ENCODE data around the gene KHK. TPM values are rescaled to one million over a fixed set of nuclear protein-coding genes. Genes with fewer than 3 reads are reported as not detected.
"Not testable (repeated sequence)": the region's sequence is repeated elsewhere in the genome, so short reads cannot be mapped to it uniquely, and the experiment has no call there.

Gene KHK
- total and polyA plus RNA-seq, 4 donors, result 3.4 to 38.7 (median 5.6) TPM

DNA sequence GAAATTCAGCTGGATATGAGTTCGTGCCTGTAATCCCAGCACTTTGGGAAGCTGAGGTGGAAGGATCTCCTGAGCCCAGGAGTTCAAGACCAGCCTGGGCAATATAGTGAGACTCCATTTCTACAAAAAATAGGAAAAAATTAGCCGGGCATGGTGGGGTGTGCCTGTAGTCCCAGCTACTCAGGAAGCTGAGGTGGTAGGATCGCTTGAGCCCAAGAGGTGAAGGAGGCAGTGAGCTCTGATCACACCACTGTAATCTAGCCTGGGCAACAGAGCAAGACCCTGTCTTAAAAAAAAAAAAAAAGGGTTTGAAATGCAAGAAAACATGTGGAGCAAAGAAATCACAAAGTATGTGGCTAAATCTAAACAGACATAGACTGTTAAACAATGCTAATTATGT, 22.5 kb downstream of the KHK start:
- ATAC-seq (ENCODE audit: low FRiP score), result no peak
- intact Hi-C loops (cut with DNase I), result no loop called here
- WGBS, 2 donors, result 91 to 95% methylated on average over 3 of the region's 3 CpGs
- Histone ChIP-seq H3K4me1 (ENCODE audit: control insufficient read depth in 1 of 2, insufficient read depth in 2 of 2, low read length in 2 of 2) (no peaks in the 10 kb centered on the region), H3K27ac (ENCODE audit: low read depth in 1 of 2, low read length in 2 of 2) (no peak overlapping the region), H3K27me3 (ENCODE audit: control insufficient read depth in 1 of 2, insufficient read depth in 2 of 2, low read length in 1 of 2) (no peaks in the 10 kb centered on the region), H3K9me3 (ENCODE audit: control insufficient read depth, low read length) (no peaks in the 10 kb centered on the region), H3K36me3 (ENCODE audit: control insufficient read depth in 1 of 2, insufficient read depth in 2 of 2, low read length in 1 of 2) (no peaks in the 10 kb centered on the region), H3K4me3 (ENCODE audit: low read length in 2 of 2) (no peak overlapping the region)
- no peak for DNase-seq

GRCh38 chr2:27110603-27111352, 24.2 kb downstream of the KHK start:
- DNase-seq; intact Hi-C loops (cut with DNase I); H3K27ac ChIP-seq (ENCODE audit: low read depth in 1 of 2, low read length in 2 of 2); H3K9me3 ChIP-seq (ENCODE audit: control insufficient read depth, low read length); H3K4me3 ChIP-seq (ENCODE audit: low read length in 2 of 2); H3K36me3 ChIP-seq (ENCODE audit: control insufficient read depth in 1 of 2, insufficient read depth in 2 of 2, low read length in 1 of 2); ATAC-seq (ENCODE audit: low FRiP score); H3K27me3 ChIP-seq (ENCODE audit: control insufficient read depth in 1 of 2, insufficient read depth in 2 of 2, low read length in 1 of 2); H3K4me1 ChIP-seq (ENCODE audit: control insufficient read depth in 1 of 2, insufficient read depth in 2 of 2, low read length in 2 of 2): not testable (repeated sequence)
- 76 to 84% methylated on average over 24 of the region's 24 CpGs for WGBS, 2 donors

DNA sequence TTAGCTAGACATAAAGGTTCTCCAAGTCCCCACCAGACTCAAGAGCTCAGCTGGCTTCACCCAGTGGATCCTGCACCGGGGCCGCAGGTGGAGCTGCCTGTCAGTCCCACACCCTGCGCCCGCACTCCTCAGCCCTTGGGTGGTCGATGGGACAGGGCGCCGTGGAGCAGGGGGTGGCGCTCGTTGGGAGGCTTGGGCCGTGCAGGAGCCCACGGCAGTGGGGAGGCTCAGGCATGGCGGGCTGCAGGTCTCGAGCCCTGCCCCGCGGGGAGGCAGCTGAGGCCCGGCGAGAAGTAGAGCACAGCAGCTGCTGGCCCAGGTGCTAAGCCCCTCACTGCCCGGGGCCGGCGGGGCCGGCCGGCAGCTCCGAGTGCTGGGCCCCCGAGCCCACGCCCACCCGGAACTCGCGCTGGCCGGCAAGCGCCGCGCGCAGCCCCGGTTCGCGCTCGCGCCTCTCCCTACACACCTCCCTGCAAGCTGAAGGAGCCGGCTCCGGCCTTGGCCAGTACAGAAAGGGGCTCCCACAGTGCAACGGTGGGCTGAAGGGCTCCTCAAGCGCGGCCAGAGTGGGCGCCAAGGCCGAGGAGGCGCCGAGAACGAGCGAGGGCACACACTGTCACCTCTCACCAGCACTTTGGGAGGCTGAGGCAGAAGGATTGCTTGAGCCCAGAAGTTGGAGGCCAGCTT, 25.0 kb downstream of the KHK start:
- H3K36me3 ChIP-seq (ENCODE audit: control insufficient read depth in 1 of 2, insufficient read depth in 2 of 2, low read length in 1 of 2); H3K27me3 ChIP-seq (ENCODE audit: control insufficient read depth in 1 of 2, insufficient read depth in 2 of 2, low read length in 1 of 2); H3K4me3 ChIP-seq (ENCODE audit: low read length in 2 of 2); intact Hi-C loops (cut with DNase I); H3K9me3 ChIP-seq (ENCODE audit: control insufficient read depth, low read length); H3K27ac ChIP-seq (ENCODE audit: low read depth in 1 of 2, low read length in 2 of 2); ATAC-seq (ENCODE audit: low FRiP score); H3K4me1 ChIP-seq (ENCODE audit: control insufficient read depth in 1 of 2, insufficient read depth in 2 of 2, low read length in 2 of 2): not testable (repeated sequence)
- peak in 1 of 2 donors; percentile 21 for DNase-seq
- WGBS, 2 donors, result 90 to 92% methylated on average over 47 to 49 of the region's 49 CpGs

DNA sequence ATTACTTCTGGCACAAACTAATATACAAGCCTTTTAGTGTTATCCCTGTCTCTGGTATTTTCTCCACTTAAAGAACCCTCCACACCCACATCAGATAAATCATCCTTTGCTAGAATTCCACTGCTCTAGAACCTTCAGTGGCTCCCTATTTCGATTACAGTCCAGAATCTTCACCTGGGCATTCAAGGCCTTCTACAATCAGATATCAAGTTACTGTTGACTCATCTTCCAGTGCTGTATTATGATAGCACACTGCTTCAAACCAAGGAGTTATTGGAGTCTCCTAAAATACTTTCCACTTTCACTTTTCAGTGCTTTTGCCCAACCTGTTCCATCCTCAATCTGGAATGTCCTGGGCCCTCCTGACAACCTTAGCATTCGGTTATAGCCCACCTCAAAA, 28.9 kb downstream of the KHK start:
- 68 to 76% methylated on average over 2 of the region's 2 CpGs for WGBS, 2 donors
- no peaks in the 10 kb centered on the region for H3K36me3 ChIP-seq (ENCODE audit: control insufficient read depth in 1 of 2, insufficient read depth in 2 of 2, low read length in 1 of 2)
- no peaks in the 10 kb centered on the region for H3K4me1 ChIP-seq (ENCODE audit: control insufficient read depth in 1 of 2, insufficient read depth in 2 of 2, low read length in 2 of 2)
- intact Hi-C loops (cut with DNase I), result no loop called here
- no peak overlapping the region for H3K27ac ChIP-seq (ENCODE audit: low read depth in 1 of 2, low read length in 2 of 2)
- DNase-seq (no peak), ATAC-seq (ENCODE audit: low FRiP score) (no peak)
- no peaks in the 10 kb centered on the region for H3K9me3 ChIP-seq (ENCODE audit: control insufficient read depth, low read length)
- no peak overlapping the region for H3K4me3 ChIP-seq (ENCODE audit: low read length in 2 of 2)
- H3K27me3 ChIP-seq (ENCODE audit: control insufficient read depth in 1 of 2, insufficient read depth in 2 of 2, low read length in 1 of 2), result no peaks in the 10 kb centered on the region

GRCh38 chr2:27117995-27118524, 31.5 kb downstream of the KHK start:
- WGBS, 2 donors, result 27 to 30% methylated on average over 14 of the region's 14 CpGs
- H3K36me3 ChIP-seq (ENCODE audit: control insufficient read depth in 1 of 2, insufficient read depth in 2 of 2, low read length in 1 of 2), result no peaks in the 10 kb centered on the region
- DNase-seq (no peak), ATAC-seq (ENCODE audit: low FRiP score) (no peak)
- H3K4me3 ChIP-seq (ENCODE audit: low read length in 2 of 2), result no peak overlapping the region
- H3K27ac ChIP-seq (ENCODE audit: low read depth in 1 of 2, low read length in 2 of 2), result no peak overlapping the region
- intact Hi-C loops (cut with DNase I), result no loop called here
- H3K27me3 ChIP-seq (ENCODE audit: control insufficient read depth in 1 of 2, insufficient read depth in 2 of 2, low read length in 1 of 2), result no peaks in the 10 kb centered on the region
- no peaks in the 10 kb centered on the region for H3K4me1 ChIP-seq (ENCODE audit: control insufficient read depth in 1 of 2, insufficient read depth in 2 of 2, low read length in 2 of 2)
- no peaks in the 10 kb centered on the region for H3K9me3 ChIP-seq (ENCODE audit: control insufficient read depth, low read length)

GRCh38 chr2:27118525-27119329, 32.2 kb downstream of the KHK start, which contains the start of gene CGREF1:
TSS of gene CGREF1 (minus strand) at chr2:27119128. CDS start at chr2:27104366, 14,762 bp downstream.
- Histone ChIP-seq H3K27me3 (ENCODE audit: control insufficient read depth in 1 of 2, insufficient read depth in 2 of 2, low read length in 1 of 2) (no peaks in the 10 kb centered on the region), H3K9me3 (ENCODE audit: control insufficient read depth, low read length) (no peaks in the 10 kb centered on the region), H3K4me3 (ENCODE audit: low read length in 2 of 2) (peak within 1 kb of the TSS in 1 of 2 donors; percentile 5), H3K4me1 (ENCODE audit: control insufficient read depth in 1 of 2, insufficient read depth in 2 of 2, low read length in 2 of 2) (no peaks in the 10 kb centered on the region), H3K27ac (ENCODE audit: low read depth in 1 of 2, low read length in 2 of 2) (no peak within 1 kb of the TSS), H3K36me3 (ENCODE audit: control insufficient read depth in 1 of 2, insufficient read depth in 2 of 2, low read length in 1 of 2) (no peaks in the 10 kb centered on the region)
- no peak for DNase-seq
- intact Hi-C loops (cut with DNase I), result no loop called here
- ATAC-seq (ENCODE audit: low FRiP score), result no peak
- 3 to 4% methylated on average over 66 to 84 of the region's 84 CpGs for WGBS, 2 donors

GRCh38 chr2:27119330-27119670, 32.7 kb downstream of the KHK start:
- H3K27me3 ChIP-seq (ENCODE audit: control insufficient read depth in 1 of 2, insufficient read depth in 2 of 2, low read length in 1 of 2); ATAC-seq (ENCODE audit: low FRiP score); H3K9me3 ChIP-seq (ENCODE audit: control insufficient read depth, low read length); H3K36me3 ChIP-seq (ENCODE audit: control insufficient read depth in 1 of 2, insufficient read depth in 2 of 2, low read length in 1 of 2); intact Hi-C loops (cut with DNase I); DNase-seq; H3K27ac ChIP-seq (ENCODE audit: low read depth in 1 of 2, low read length in 2 of 2); H3K4me3 ChIP-seq (ENCODE audit: low read length in 2 of 2); H3K4me1 ChIP-seq (ENCODE audit: control insufficient read depth in 1 of 2, insufficient read depth in 2 of 2, low read length in 2 of 2): not testable (repeated sequence)
- 74 to 75% methylated on average over 8 of the region's 8 CpGs for WGBS, 2 donors

DNA sequence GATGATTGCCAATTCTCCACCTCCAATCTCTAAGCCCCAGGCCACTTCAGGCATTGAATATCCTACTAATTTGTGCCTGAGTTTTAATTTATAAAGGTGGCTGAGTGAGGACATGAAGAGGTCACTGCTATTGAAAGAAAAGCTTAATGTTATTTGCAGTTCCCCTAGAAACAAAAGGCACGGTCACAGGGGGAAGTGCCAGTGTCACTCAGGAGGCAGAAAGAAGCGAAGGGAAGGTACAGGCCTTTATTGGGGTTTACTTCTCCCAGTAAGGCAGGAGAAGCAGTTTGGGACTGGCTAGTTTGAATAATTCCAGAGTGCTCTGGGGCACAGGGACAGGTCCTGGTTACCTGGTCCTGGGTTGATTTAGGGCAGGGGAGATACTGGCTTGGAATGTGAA, 35.3 kb downstream of the KHK start:
- no peak for DNase-seq
- intact Hi-C loops (cut with DNase I), result no loop called here
- Histone ChIP-seq H3K4me3 (ENCODE audit: low read length in 2 of 2) (no peak overlapping the region), H3K4me1 (ENCODE audit: control insufficient read depth in 1 of 2, insufficient read depth in 2 of 2, low read length in 2 of 2) (no peaks in the 10 kb centered on the region), H3K36me3 (ENCODE audit: control insufficient read depth in 1 of 2, insufficient read depth in 2 of 2, low read length in 1 of 2) (no peaks in the 10 kb centered on the region), H3K9me3 (ENCODE audit: control insufficient read depth, low read length) (no peaks in the 10 kb centered on the region), H3K27ac (ENCODE audit: low read depth in 1 of 2, low read length in 2 of 2) (no peak overlapping the region), H3K27me3 (ENCODE audit: control insufficient read depth in 1 of 2, insufficient read depth in 2 of 2, low read length in 1 of 2) (no peaks in the 10 kb centered on the region)
- no peak for ATAC-seq (ENCODE audit: low FRiP score)
- 85 to 92% methylated on average over 2 of the region's 2 CpGs for WGBS, 2 donors
